H9 (cell line): ENCODE measurements around the gene ASB8. TPM values are rescaled to one million over a fixed set of nuclear protein-coding genes. Genes with fewer than 3 reads are reported as not detected.

Experiments
- DNase-seq: peaks from one replicate; pipeline ENCODE4 v3.0.0-alpha.2; 2017
- H2AFZ ChIP-seq: one replicate; pipeline ENCODE4 v1.6.1; 2013; ENCODE audit warnings: mild to moderate bottlenecking, low read length, control low read depth, moderate library complexity
- H2AK5ac ChIP-seq: 2 replicates; pipeline ENCODE4 v1.6.1; 2013; ENCODE audit warnings: low read length, control low read depth, mixed read lengths; ENCODE audit not compliant: insufficient read length
- H2BK120ac ChIP-seq: one replicate; pipeline ENCODE4 v1.6.1; 2013; ENCODE audit warnings: low read depth, mild to moderate bottlenecking, low read length, control low read depth, inconsistent platforms; ENCODE audit not compliant: poor library complexity, severe bottlenecking
- H2BK12ac ChIP-seq: 2 replicates; pipeline ENCODE4 v1.6.1; 2013; ENCODE audit warnings: low read length, control low read depth, mixed read lengths, low read depth; ENCODE audit not compliant: insufficient read length
- H2BK15ac ChIP-seq: 2 replicates; pipeline ENCODE4 v1.6.1; 2013; ENCODE audit warnings: low read depth, low read length, control low read depth
- H2BK20ac ChIP-seq: one replicate; pipeline ENCODE4 v1.6.1; 2013; ENCODE audit warnings: low read depth, mild to moderate bottlenecking, low read length, control low read depth, inconsistent platforms; ENCODE audit not compliant: poor library complexity, severe bottlenecking
- H2BK5ac ChIP-seq: 2 replicates; pipeline ENCODE4 v1.6.1; 2013; ENCODE audit warnings: low read length, control low read depth, mixed read lengths; ENCODE audit not compliant: insufficient read length
- H3K14ac ChIP-seq: 2 replicates; pipeline ENCODE4 v1.6.1; 2013; ENCODE audit warnings: low read length, control low read depth; ENCODE audit not compliant: insufficient read depth
- H3K18ac ChIP-seq: 2 replicates; pipeline ENCODE4 v1.6.1; 2013; ENCODE audit warnings: low read depth, mild to moderate bottlenecking, mixed read lengths, low read length, control low read depth; ENCODE audit not compliant: insufficient read length
- H3K23ac ChIP-seq: 2 replicates; pipeline ENCODE4 v1.6.1; 2013; ENCODE audit warnings: low read length, control low read depth, mixed read lengths, low read depth; ENCODE audit not compliant: insufficient read length
- H3K23me2 ChIP-seq: 2 replicates; pipeline ENCODE4 v1.6.1; 2013; ENCODE audit warnings: low read depth, mild to moderate bottlenecking, mixed read lengths, low read length, control low read depth; ENCODE audit not compliant: insufficient read length, poor library complexity, severe bottlenecking
- H3K27ac ChIP-seq: 2 replicates; pipeline ENCODE4 v1.5.1; 2013; ENCODE audit warnings: low read length, control low read depth, mixed read lengths, low read depth; ENCODE audit not compliant: insufficient read length
- H3K27me3 ChIP-seq: 2 replicates; pipeline ENCODE4 v1.6.1; 2013; ENCODE audit warnings: low read length, control low read depth, inconsistent platforms; ENCODE audit not compliant: insufficient read depth
- H3K4ac ChIP-seq: 2 replicates; pipeline ENCODE4 v1.6.1; 2013; ENCODE audit warnings: low read depth, mild to moderate bottlenecking, control low read depth, inconsistent platforms, low read length, moderate library complexity
- H3K4me1 ChIP-seq: 2 replicates; pipeline ENCODE4 v1.6.1; 2013; ENCODE audit warnings: low read length, control low read depth, inconsistent platforms; ENCODE audit not compliant: insufficient read depth
- H3K4me2 ChIP-seq: 2 replicates; pipeline ENCODE4 v1.6.1; 2013; ENCODE audit warnings: low read length, control low read depth, mixed read lengths; ENCODE audit not compliant: insufficient read length, insufficient read depth
- H3K56ac ChIP-seq: 2 replicates; pipeline ENCODE4 v1.6.1; 2013; ENCODE audit warnings: low read depth, mild to moderate bottlenecking, mixed read lengths, low read length, control low read depth; ENCODE audit not compliant: insufficient read length
- H3K79me1 ChIP-seq: 2 replicates; pipeline ENCODE4 v1.6.1; 2013; ENCODE audit warnings: low read depth, mild to moderate bottlenecking, moderate library complexity, low read length, control low read depth, inconsistent platforms; ENCODE audit not compliant: insufficient read depth, poor library complexity, severe bottlenecking
- H3K79me2 ChIP-seq: 2 replicates; pipeline ENCODE4 v1.6.1; 2013; ENCODE audit warnings: low read length, control low read depth, inconsistent platforms; ENCODE audit not compliant: insufficient read depth
- H3K9ac ChIP-seq: 2 replicates; pipeline ENCODE4 v1.6.1; 2013; ENCODE audit warnings: low read length, control low read depth, mixed read lengths; ENCODE audit not compliant: insufficient read length; ENCODE audit errors: extremely low read depth
- H3K9me3 ChIP-seq: one replicate; pipeline ENCODE4 v1.6.1; 2013; ENCODE audit warnings: low read depth, low read length, inconsistent platforms; ENCODE audit not compliant: control insufficient read depth
- H3T11ph ChIP-seq: one replicate; pipeline ENCODE4 v1.6.1; 2013; ENCODE audit warnings: mild to moderate bottlenecking, low read length, control low read depth, inconsistent platforms
- H4K20me1 ChIP-seq: one replicate; pipeline ENCODE4 v1.6.1; 2013; ENCODE audit not compliant: control insufficient read depth, insufficient read length, insufficient read depth
- H4K5ac ChIP-seq: 2 replicates; pipeline ENCODE4 v1.6.1; 2013; ENCODE audit warnings: low read depth, mild to moderate bottlenecking, mixed read lengths, low read length, control low read depth; ENCODE audit not compliant: insufficient read length
- H4K8ac ChIP-seq: replicated peaks from 2 replicates; pipeline ENCODE4 v1.6.1; 2013; ENCODE audit warnings: low read length, control low read depth, mixed read lengths, low read depth; ENCODE audit not compliant: insufficient read length
- H4K91ac ChIP-seq: 2 replicates; pipeline ENCODE4 v1.6.1; 2013; ENCODE audit warnings: low read depth, mild to moderate bottlenecking, moderate library complexity, mixed read lengths, low read length, control low read depth; ENCODE audit not compliant: insufficient read length
- H3K27ac Mint-ChIP-seq, 3 experiments: 2 replicates in 2 of 3; 3 replicates in 1 of 3; pipeline ENCODE4 v1.8.0; 2020 to 2021; ENCODE audit warnings: mixed read lengths in 3 of 3, mild to moderate bottlenecking in 1 of 3, moderate library complexity in 1 of 3
- H3K27me3 Mint-ChIP-seq: 2 replicates; pipeline ENCODE4 v1.8.0; 2021; ENCODE audit warnings: low read depth, mild to moderate bottlenecking, moderate library complexity, mixed read lengths
- H3K36me3 Mint-ChIP-seq, 3 experiments: 2 replicates in 2 of 3; 3 replicates in 1 of 3; pipeline ENCODE4 v1.8.0; 2020 to 2021; ENCODE audit warnings: low read depth in 3 of 3, mixed read lengths in 3 of 3; ENCODE audit not compliant: insufficient read depth in 1 of 3
- H3K4me1 Mint-ChIP-seq, 2 experiments: 2 replicates each; pipeline ENCODE4 v1.8.0; 2020; ENCODE audit warnings: mixed read lengths in 2 of 2
- H3K4me3 Mint-ChIP-seq, 2 experiments: 2 replicates in 1 of 2; 3 replicates in 1 of 2; pipeline ENCODE4 v1.8.0; 2020 to 2021; ENCODE audit warnings: mild to moderate bottlenecking in 2 of 2, mixed read lengths in 2 of 2, moderate library complexity in 1 of 2
- H3K9me3 Mint-ChIP-seq, 2 experiments: 2 replicates in 1 of 2; 3 replicates in 1 of 2; pipeline ENCODE4 v1.8.0; 2020; ENCODE audit warnings: mild to moderate bottlenecking in 2 of 2, mixed read lengths in 2 of 2, moderate library complexity in 1 of 2
- CTCF ChIP-seq: fragments of 200-600 bp; sonication (generic); conservative IDR thresholded peaks from 3 replicates; pipeline ENCODE4 v1.8.0; 2021; ENCODE audit warnings: antibody characterized with exemption, mild to moderate bottlenecking
- WGBS: extraction: QIAGEN DNeasy Blood & Tissue Kit; methylation state at CpG from one replicate; pipeline ENCODE4 v1.1.7; 2013; ENCODE audit warnings: missing lambda C conversion rate, low lambda C conversion rate, mixed read lengths; ENCODE audit not compliant: insufficient read length; ENCODE audit errors: extremely low coverage; 5-methylcytosine and 5-hydroxymethylcytosine counted together
- total RNA-seq: library from RNA; stranded (reverse); gene quantifications from 2 replicates; pipeline ENCODE4 v1.2.1, GENCODE V29; 2021

Gene ASB8
- total RNA-seq, 1 experiment from 2014 or later = 10.9 TPM

- H3K4me1 Mint-ChIP-seq = peaks cover 16 to 19% of the 10 kb centered on the region in 2 experiments
- H3T11ph ChIP-seq = no peak overlapping the region
These were observed 32.2 kb upstream of the ASB8 start for GRCh38 chr12:48189331-48190125.

More at GRCh38 chr12:48189331-48190125, 32.2 kb upstream of the ASB8 start:
- Histone ChIP-seq H3K56ac (no peak overlapping the region), H3K23ac (no peak overlapping the region), H3K9me3 (no peaks in the 10 kb centered on the region), H2AK5ac (no peak overlapping the region), H3K4ac (no peak overlapping the region), H3K27me3 (peaks cover 9% of the 10 kb centered on the region; the same call in 1 of the 2 replicates), H4K91ac (no peak overlapping the region), H3K4me1 (no peaks in the 10 kb centered on the region), H3K27ac (no peak overlapping the region), H2BK5ac (no peak overlapping the region), H2BK15ac (no peak overlapping the region), H2BK12ac (no peak overlapping the region), H2BK120ac (no peak overlapping the region), H2BK20ac (no peak overlapping the region), H4K20me1 (no peaks in the 10 kb centered on the region), H3K9ac (no peak overlapping the region), H3K79me2 (no peaks in the 10 kb centered on the region), H3K79me1 (no peaks in the 10 kb centered on the region), H3K23me2 (peaks cover 3% of the 10 kb centered on the region), H4K5ac (no peak overlapping the region), H4K8ac (no peak overlapping the region), H2AFZ (no peak overlapping the region), H3K4me2 (no peak overlapping the region), H3K14ac (no peak overlapping the region), H3K18ac (no peak overlapping the region)
- TF ChIP-seq CTCF = peak; percentile 87
- Mint-ChIP-seq H3K27me3 (peaks cover 94% of the 10 kb centered on the region), H3K27ac (no peak overlapping the region), H3K36me3 (no peaks in the 10 kb centered on the region), H3K9me3 (no peaks in the 10 kb centered on the region; a peak in 1 of 5 replicates), H3K4me3 (no peak overlapping the region)
- WGBS = no CpG with 5 or more reads among the region's 6 CpGs
- peak; percentile 74 for DNase-seq
